Spleen (tissue), 7 donors: Measurements from ENCODE around the gene C3orf38.

Experiments
- POLR2A ChIP-seq, 3 donors: fragments of 450-650 bp; IDR thresholded peaks; one replicate each; pipeline ENCODE4 v1.5.1; 2017; ENCODE audit warnings: antibody characterized with exemption in 3 of 3, mild to moderate bottlenecking in 1 of 3
- TF ChIP-seq, protein P1 (sequence below), 11 experiments: fragments of 200-600 bp in 7 of 11; fragments of 450-650 bp in 4 of 11; sonication (generic) in 4 of 11; IDR thresholded peaks in 8 of 11; conservative IDR thresholded peaks in 3 of 11; 1 replicate in 7 of 11; 2 replicates in 4 of 11; pipeline versions ENCODE4 v1.4.0 to v1.8.0; 2016 to 2021; ENCODE audit warnings: antibody characterized with exemption in 11 of 11, inconsistent platforms in 4 of 11, mild to moderate bottlenecking in 1 of 11
- donor health status: DM: no; HTN: no; CAD: no; lungs with moderate emphysema.
- donor health status: DM: no; HTN: no; CAD: no.
- donor health status: DM: no; HTN: no; CAD: no.

DNA sequence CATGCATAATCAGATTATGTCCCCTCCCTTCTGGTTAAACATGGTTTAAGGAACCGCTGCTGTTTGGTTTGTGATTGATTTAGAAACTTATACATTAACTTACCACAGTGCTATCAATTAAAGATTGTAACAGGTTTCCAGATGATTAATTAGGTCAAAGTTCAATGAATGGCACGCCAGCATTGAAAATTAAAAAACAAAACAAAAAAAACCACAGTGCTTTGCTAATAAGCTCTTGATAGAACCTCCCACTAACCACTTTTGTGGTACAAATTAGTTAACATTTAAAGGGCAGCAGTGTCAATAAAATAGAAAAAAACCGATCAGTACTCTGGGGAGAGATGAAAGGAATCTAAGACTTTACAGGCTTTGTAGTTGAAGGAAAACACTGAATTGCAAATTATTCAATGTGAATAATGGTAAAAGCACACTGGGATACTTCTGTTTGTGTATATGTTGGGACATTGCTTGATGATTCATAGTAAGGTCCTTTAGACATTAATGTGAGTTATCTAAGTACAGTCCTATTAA is 7.6 kb upstream of the C3orf38 start:
- TF ChIP-seq, protein P1, sequence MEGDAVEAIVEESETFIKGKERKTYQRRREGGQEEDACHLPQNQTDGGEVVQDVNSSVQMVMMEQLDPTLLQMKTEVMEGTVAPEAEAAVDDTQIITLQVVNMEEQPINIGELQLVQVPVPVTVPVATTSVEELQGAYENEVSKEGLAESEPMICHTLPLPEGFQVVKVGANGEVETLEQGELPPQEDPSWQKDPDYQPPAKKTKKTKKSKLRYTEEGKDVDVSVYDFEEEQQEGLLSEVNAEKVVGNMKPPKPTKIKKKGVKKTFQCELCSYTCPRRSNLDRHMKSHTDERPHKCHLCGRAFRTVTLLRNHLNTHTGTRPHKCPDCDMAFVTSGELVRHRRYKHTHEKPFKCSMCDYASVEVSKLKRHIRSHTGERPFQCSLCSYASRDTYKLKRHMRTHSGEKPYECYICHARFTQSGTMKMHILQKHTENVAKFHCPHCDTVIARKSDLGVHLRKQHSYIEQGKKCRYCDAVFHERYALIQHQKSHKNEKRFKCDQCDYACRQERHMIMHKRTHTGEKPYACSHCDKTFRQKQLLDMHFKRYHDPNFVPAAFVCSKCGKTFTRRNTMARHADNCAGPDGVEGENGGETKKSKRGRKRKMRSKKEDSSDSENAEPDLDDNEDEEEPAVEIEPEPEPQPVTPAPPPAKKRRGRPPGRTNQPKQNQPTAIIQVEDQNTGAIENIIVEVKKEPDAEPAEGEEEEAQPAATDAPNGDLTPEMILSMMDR (IDR thresholded peaks at IDR 0.05 in 8 of 11, conservative IDR thresholded peaks at IDR 0.05 in 3 of 11) = no peak
- no peak for TF ChIP-seq POLR2A (IDR thresholded peaks at IDR 0.05)
